IMR-90 (cell line): ENCODE measurements around the gene STK31. TPM values are rescaled to one million over a fixed set of nuclear protein-coding genes. Genes with fewer than 3 reads are reported as not detected.
A peak's percentile ranks its signal among the peaks of the same experiment; 100 is the strongest.

Experiments
- ATAC-seq: fragments of 200-7000 bp; cut with Tn5 transposase; 2 replicates; pipeline ENCODE4 v1.9.1; 2020; ENCODE audit warnings: low read depth, mild to moderate bottlenecking, moderate library complexity
- BruUV-seq: library from RNA; stranded (reverse); fragments of 400-500 nt; replicated peaks from 2 replicates; lab custom pipeline; 2021; lab: Mats Ljungman, UMichigan
- CTCF ChIA-PET: fragments of 300-600 bp; formaldehyde crosslinking; extraction: SDS; loops from one replicate; lab custom pipeline; 2021; ENCODE audit warnings: antibody characterized with exemption; lab: Yijun Ruan, JAX
- POLR2A ChIA-PET: fragments of 300-600 bp; sonication (Branson Sonifier 250); formaldehyde crosslinking; loops from one replicate; lab custom pipeline; 2022; ENCODE audit warnings: antibody characterized with exemption; ENCODE audit not compliant: unreplicated experiment; lab: Charles Lee
- DNase-seq: peaks from one replicate; pipeline ENCODE4 v3.0.0; 2013
- H2AFZ ChIP-seq: replicated peaks from 2 replicates; pipeline ENCODE3; 2013; ENCODE audit warnings: low read length, mild to moderate bottlenecking; ENCODE audit not compliant: poor library complexity
- H2AK5ac ChIP-seq: 2 replicates; pipeline ENCODE4 v1.6.1; 2013; ENCODE audit warnings: low read depth, low read length, inconsistent platforms
- H2AK9ac ChIP-seq: replicated peaks from 2 replicates; pipeline ENCODE3; 2013; ENCODE audit warnings: mild to moderate bottlenecking, low read depth, low read length, moderate library complexity; ENCODE audit not compliant: poor library complexity
- H2BK120ac ChIP-seq: 2 replicates; pipeline ENCODE4 v1.6.1; 2013; ENCODE audit warnings: low read depth, low read length, inconsistent platforms
- H2BK15ac ChIP-seq: 3 replicates; pipeline ENCODE4 v1.6.1; 2013; ENCODE audit warnings: low read depth, low read length, inconsistent platforms
- H2BK20ac ChIP-seq: 2 replicates; pipeline ENCODE4 v1.6.1; 2013; ENCODE audit warnings: low read depth, mild to moderate bottlenecking, inconsistent platforms, low read length, moderate library complexity
- H2BK5ac ChIP-seq: 2 replicates; pipeline ENCODE4 v1.6.1; 2013; ENCODE audit warnings: mild to moderate bottlenecking, low read depth, low read length, inconsistent platforms; ENCODE audit not compliant: poor library complexity, severe bottlenecking
- H3K14ac ChIP-seq: replicated peaks from 2 replicates; pipeline ENCODE4 v1.6.1; 2013; ENCODE audit warnings: low read depth, low read length, inconsistent platforms
- H3K18ac ChIP-seq: 2 replicates; pipeline ENCODE4 v1.6.1; 2013; ENCODE audit warnings: low read depth, low read length, control low read depth
- H3K23ac ChIP-seq: 2 replicates; pipeline ENCODE4 v1.6.1; 2013; ENCODE audit warnings: low read depth, low read length, inconsistent platforms
- H3K27ac ChIP-seq: 2 replicates; pipeline ENCODE4 v1.5.1; 2013; ENCODE audit warnings: mild to moderate bottlenecking, control low read depth, low read length; ENCODE audit not compliant: insufficient read depth
- H3K27me3 ChIP-seq: 2 replicates; pipeline ENCODE4 v1.6.1; 2013; ENCODE audit warnings: low read length; ENCODE audit not compliant: control insufficient read depth, insufficient read depth
- H3K36me3 ChIP-seq: 2 replicates; pipeline ENCODE4 v1.6.1; 2013; ENCODE audit warnings: low read length, mixed read lengths; ENCODE audit not compliant: control insufficient read depth, insufficient read depth
- H3K4ac ChIP-seq: 2 replicates; pipeline ENCODE4 v1.6.1; 2013; ENCODE audit warnings: low read depth, low read length, inconsistent platforms
- H3K4me1 ChIP-seq: 2 replicates; pipeline ENCODE4 v1.6.1; 2013; ENCODE audit warnings: low read length, mixed read lengths; ENCODE audit not compliant: control insufficient read depth, insufficient read depth
- H3K4me2 ChIP-seq: 2 replicates; pipeline ENCODE4 v1.6.1; 2013; ENCODE audit warnings: low read depth, mild to moderate bottlenecking, control low read depth, low read length, moderate library complexity
- H3K4me3 ChIP-seq: 2 replicates; pipeline ENCODE4 v1.5.1; 2013; ENCODE audit warnings: low read depth, mild to moderate bottlenecking, control low read depth, low read length, moderate library complexity; ENCODE audit not compliant: insufficient read depth
- H3K56ac ChIP-seq: 2 replicates; pipeline ENCODE4 v1.6.1; 2013; ENCODE audit warnings: low read length, inconsistent platforms; ENCODE audit not compliant: insufficient read depth; ENCODE audit errors: extremely low read depth
- H3K79me1 ChIP-seq, 2 experiments: 2 replicates each; pipeline ENCODE4 v1.6.1; 2013; ENCODE audit warnings: low read length in 2 of 2, inconsistent platforms in 1 of 2, low read depth in 1 of 2
- H3K9ac ChIP-seq: 2 replicates; pipeline ENCODE4 v1.6.1; 2013; ENCODE audit warnings: low read depth, low read length, control low read depth
- H3K9me1 ChIP-seq: 2 replicates; pipeline ENCODE4 v1.6.1; 2013; ENCODE audit warnings: low read length, inconsistent platforms; ENCODE audit not compliant: insufficient read depth
- H3K9me3 ChIP-seq: 2 replicates; pipeline ENCODE4 v1.6.1; 2013; ENCODE audit warnings: low read length; ENCODE audit not compliant: control insufficient read depth, insufficient read depth
- H4K20me1 ChIP-seq: 2 replicates; pipeline ENCODE4 v1.6.1; 2013; ENCODE audit warnings: low read length, inconsistent platforms; ENCODE audit not compliant: insufficient read depth
- H4K5ac ChIP-seq: 2 replicates; pipeline ENCODE4 v1.6.1; 2013; ENCODE audit warnings: mild to moderate bottlenecking, low read depth, low read length, control low read depth
- H4K8ac ChIP-seq, 2 experiments: 2 replicates each; pipeline ENCODE4 v1.6.1; 2013; ENCODE audit warnings: low read depth in 2 of 2, low read length in 2 of 2, control low read depth in 1 of 2, inconsistent platforms in 1 of 2
- H4K91ac ChIP-seq: 2 replicates; pipeline ENCODE4 v1.6.1; 2013; ENCODE audit warnings: low read depth, low read length, inconsistent platforms; ENCODE audit not compliant: insufficient read depth
- MAFK ChIP-seq: IDR thresholded peaks from 2 replicates; pipeline ENCODE4 v1.6.1; 2012; ENCODE audit warnings: low read depth, low read length, improper control_type of control experiment
- NFE2L2 ChIP-seq: fragments of 150-350 bp; IDR thresholded peaks from 2 replicates; pipeline ENCODE4 v1.6.1; 2016; ENCODE audit warnings: low read depth, mild to moderate bottlenecking, low read length
- POLR2A ChIP-seq: IDR thresholded peaks from 2 replicates; pipeline ENCODE4 v1.6.1; 2012; ENCODE audit warnings: mild to moderate bottlenecking, low read depth, low read length
- RAD21 ChIP-seq: IDR thresholded peaks from 2 replicates; pipeline ENCODE4 v1.6.1; 2012; ENCODE audit warnings: low read length, improper control_type of control experiment
- WGBS, 2 experiments: methylation state at CpG; one replicate each; pipeline versions ENCODE4 v1.1.5 to v1.1.7; 2013; ENCODE audit warnings: missing lambda C conversion rate in 2 of 2; ENCODE audit not compliant: insufficient read length in 1 of 2; ENCODE audit errors: extremely low coverage in 2 of 2; 5-methylcytosine and 5-hydroxymethylcytosine counted together
- dilution Hi-C: fragments of 300-500 bp; cut with HindIII; formaldehyde crosslinking; loops from one replicate; pipeline ENCODE4 v1.14.3; 2018; ENCODE audit warnings: low sequenced_read_pairs; ENCODE audit not compliant: unreplicated experiment
- in situ Hi-C: fragments of 300-500 bp; cut with MboI; formaldehyde crosslinking; loops from 3 replicates; pipeline ENCODE4 v1.14.3; 2019; ENCODE audit warnings: low sequenced_read_pairs, inconsistent platforms, mixed read lengths
- intact Hi-C: fragments of 100-400 bp; cut with micrococcal nuclease; formaldehyde crosslinking; loops from 2 replicates; pipeline ENCODE4 v1.10.0; 2022
- polyA plus RNA-seq, 3 experiments: library from polyadenylated mRNA; depleted of rRNA; stranded (reverse); fragments of >200 nt; gene quantifications; 2 replicates each; pipeline ENCODE4 v1.2.3, GENCODE V29; 2012; ENCODE audit warnings: low replicate concordance in 1 of 3
- total RNA-seq: library from RNA; depleted of rRNA; stranded (reverse); fragments of >200 nt; gene quantifications from 2 replicates; pipeline ENCODE4 v1.2.3, GENCODE V29; 2012
- TF ChIP-seq, protein P1 (sequence below): conservative IDR thresholded peaks from 2 replicates; pipeline ENCODE4 v1.5.1; 2012; ENCODE audit warnings: mild to moderate bottlenecking, low read depth, low read length, improper control_type of control experiment

STK31 gene
- total and polyA plus RNA-seq, 2 of the 4 experiments (the other 2 are of a cell fraction) = not detected

DNA sequence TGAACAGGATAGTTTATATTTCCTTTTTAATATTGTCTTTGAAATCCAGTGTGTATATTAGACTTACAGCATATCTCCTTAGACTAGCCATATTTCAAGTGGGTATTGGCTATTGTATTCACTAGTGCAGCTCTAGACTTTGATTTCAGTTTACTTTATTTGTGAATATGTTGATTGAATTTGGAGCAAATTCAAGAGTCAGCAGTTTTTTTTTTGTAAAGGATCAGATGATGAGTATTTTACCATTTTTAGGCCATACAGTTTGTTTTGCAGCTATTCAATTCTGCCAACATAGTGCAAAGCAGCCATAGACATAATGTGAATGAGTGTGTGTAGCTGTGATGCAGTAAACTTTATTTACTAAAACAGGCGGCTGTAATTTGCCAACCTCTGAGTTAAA lies 4.6 kb downstream of the STK31 start:
- no TSS peak for BruUV-seq
- H3K18ac ChIP-seq = no peak overlapping the region

More for the DNA sequence above, 4.6 kb downstream of the STK31 start:
- DNase-seq = no peak
- Histone ChIP-seq H4K8ac (no peak overlapping the region), H3K27me3 (no peaks in the 10 kb centered on the region), H3K23ac (no peak overlapping the region), H3K9ac (no peak overlapping the region), H3K79me1 (no peaks in the 10 kb centered on the region), H3K4me3 (no peak overlapping the region), H2BK15ac (no peak overlapping the region), H3K36me3 (no peaks in the 10 kb centered on the region), H2BK20ac (no peak overlapping the region), H3K9me1 (no peaks in the 10 kb centered on the region), H3K56ac (no peak overlapping the region), H4K20me1 (no peaks in the 10 kb centered on the region; the same call in 1 of the 2 replicates), H2AFZ (no peak overlapping the region), H3K4me1 (peaks cover 2% of the 10 kb centered on the region; the same call in 1 of the 2 replicates), H4K91ac (no peak overlapping the region), H2BK120ac (0 out of 2 replicates have a peak overlapping the region, but pooled peaks have one; percentile 11), H4K5ac (no peak overlapping the region), H2AK5ac (no peak overlapping the region), H3K9me3 (no peaks in the 10 kb centered on the region), H2BK5ac (no peak overlapping the region), H3K27ac (no peak overlapping the region), H2AK9ac (no peak overlapping the region), H3K4ac (no peak overlapping the region), H3K14ac (no peak overlapping the region), H3K4me2 (no peak overlapping the region)
- ChIA-PET POLR2A (no interaction called here), CTCF (interaction anchor here (0.7 to 1.1 kb wide), 2 partner anchors 442 to 705 kb away, joined by 3 to 5 read pairs; no protein-coding TSS in a partner anchor)
- TF ChIP-seq, protein P1, sequence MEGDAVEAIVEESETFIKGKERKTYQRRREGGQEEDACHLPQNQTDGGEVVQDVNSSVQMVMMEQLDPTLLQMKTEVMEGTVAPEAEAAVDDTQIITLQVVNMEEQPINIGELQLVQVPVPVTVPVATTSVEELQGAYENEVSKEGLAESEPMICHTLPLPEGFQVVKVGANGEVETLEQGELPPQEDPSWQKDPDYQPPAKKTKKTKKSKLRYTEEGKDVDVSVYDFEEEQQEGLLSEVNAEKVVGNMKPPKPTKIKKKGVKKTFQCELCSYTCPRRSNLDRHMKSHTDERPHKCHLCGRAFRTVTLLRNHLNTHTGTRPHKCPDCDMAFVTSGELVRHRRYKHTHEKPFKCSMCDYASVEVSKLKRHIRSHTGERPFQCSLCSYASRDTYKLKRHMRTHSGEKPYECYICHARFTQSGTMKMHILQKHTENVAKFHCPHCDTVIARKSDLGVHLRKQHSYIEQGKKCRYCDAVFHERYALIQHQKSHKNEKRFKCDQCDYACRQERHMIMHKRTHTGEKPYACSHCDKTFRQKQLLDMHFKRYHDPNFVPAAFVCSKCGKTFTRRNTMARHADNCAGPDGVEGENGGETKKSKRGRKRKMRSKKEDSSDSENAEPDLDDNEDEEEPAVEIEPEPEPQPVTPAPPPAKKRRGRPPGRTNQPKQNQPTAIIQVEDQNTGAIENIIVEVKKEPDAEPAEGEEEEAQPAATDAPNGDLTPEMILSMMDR = no peak
- TF ChIP-seq RAD21 (no peak), POLR2A (no peak), MAFK (peak; percentile 88), NFE2L2 (no peak)
- ATAC-seq = no peak
- no CpG with 5 or more reads among the region's 1 CpG for WGBS, 2 experiments
- dilution Hi-C loops = loop anchor here (25.0 kb wide), 1 partner anchor 127 kb away; the partner anchor contains the start of gene CCDC126
- in situ Hi-C loops = no loop called here
- intact Hi-C loops = loop anchor here (5.0 to 10.0 kb wide), 3 partner anchors 62 to 953 kb away; partner anchors contain the start of gene PALS2
